ENCODE data around the gene TAF3.
A peak's percentile ranks its signal among the peaks of the same experiment; 100 is the strongest.

The TAF3 gene

DNA sequence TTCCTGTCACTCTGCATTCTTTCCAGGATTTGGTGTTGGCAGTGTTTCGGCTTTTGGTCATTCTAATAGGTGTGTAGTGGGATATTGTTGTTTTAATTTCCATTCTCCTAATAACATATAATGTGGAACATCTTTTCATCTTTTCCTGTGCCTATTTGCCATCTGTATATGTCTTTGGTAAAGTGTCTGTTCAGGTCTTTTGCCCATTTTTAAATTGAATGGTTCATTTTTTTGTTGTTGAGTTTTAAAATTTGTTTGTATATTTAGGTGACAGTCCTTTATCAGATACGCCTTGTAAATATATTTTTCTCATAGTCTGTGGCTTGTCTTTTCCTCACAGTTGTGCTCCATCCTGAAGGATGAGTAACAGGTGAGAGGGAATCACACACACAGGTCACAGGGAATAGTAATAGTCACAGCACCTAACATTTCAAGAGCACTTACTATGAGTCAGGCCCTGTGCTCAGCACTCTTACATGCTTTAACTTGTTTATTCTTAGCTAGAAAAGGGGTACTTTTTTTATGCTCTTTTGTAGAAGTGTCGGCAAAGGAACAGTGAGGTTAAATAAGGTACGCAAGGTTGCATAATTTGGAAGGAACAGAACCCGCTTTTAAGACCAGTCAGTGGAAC is 119.1 kb downstream of the TAF3 start:
- no peak for DNase-seq

DNA sequence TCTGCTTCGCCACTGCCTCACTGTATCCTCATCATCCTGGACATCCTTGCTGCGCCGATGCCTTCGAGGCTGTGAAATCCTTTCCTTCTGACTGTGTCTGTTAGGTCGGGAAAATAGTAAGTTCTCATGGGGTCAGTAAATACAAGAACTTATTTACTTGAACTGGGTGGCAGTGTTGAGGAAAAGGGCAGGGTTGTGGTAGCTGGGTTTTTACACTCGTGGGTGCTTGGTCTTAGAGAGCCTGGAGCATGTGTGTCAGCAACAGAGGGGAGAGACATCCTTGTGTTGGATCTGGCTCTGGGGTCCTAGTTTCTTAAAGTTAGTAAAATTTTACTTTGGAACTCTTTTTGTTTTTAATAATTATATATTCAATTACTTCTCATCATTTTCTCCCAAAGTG is 123.3 kb downstream of the TAF3 start:
- DNase-seq, result no peak

DNA sequence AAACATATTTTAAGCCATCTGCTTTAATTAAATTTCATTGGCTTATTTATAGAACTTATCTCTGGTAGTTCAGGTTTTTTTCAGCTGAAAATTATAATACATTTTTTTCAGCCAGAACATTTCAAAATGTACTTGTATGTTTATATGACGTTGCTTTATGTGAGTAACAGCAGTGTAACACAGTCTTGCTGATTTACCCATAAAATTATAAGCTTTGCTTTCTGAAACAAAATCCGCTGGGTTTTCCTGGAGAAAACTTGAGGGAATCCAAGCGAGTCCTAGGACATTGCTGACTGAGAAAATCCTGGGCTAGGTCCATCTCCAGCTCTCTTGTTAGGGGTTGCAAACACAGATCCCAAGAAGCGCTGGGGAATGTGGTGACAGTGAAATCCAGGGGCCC is 124.0 kb downstream of the TAF3 start:
- DNase-seq, result no peak

DNA sequence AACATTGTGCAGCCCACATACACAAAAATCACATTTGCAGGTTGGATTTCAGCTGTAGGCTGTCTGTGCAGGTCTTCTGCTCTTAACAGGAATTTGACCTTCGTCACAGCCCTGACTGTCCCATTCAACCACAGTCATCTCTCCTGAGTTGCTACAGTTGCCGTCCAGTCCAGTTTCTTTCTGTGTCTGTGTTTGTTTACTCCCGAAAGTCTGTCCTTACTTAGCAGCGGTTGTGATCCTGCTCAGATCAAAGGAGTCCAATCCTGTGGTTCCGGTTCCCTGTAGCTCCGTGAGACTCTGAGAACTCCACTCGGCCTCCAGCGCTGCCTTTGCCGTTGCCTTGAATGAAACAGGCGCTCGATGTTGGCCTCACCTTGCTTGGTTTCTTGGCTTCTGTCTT is 124.6 kb downstream of the TAF3 start:
- no peak for DNase-seq

DNA sequence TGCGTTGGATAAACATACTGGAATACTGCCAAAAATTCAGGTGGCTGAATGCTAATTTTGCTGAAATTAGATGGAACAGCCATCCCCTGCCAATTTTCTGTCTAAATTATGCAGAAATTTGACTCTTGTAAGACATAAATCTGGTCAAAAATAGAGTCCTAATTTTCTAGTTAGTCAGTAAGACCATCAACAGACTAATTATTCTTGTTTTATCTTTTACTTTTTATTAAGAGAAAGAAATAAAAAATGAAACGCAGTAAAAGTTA is 125.8 kb downstream of the TAF3 start:
- no peak for DNase-seq

DNA sequence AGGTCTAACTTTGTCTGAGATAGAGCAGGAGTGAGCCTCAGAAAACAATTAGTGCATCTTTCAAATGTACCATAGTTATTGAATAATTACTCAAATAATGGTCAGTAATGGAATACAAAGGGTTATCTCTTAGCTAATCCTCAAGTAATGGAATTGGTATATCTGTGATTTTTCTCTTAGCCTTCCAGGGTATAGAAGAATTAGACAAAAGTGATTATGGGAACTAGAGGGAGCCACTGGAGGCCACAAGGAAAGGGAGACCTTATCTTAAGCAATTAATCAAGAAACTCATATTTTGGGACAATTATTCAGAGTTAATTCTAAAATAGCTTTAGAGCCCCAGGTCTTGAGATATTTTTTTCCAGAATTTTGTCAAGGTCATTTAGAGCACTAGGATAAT is 126.2 kb downstream of the TAF3 start:
- no peak for DNase-seq

DNA sequence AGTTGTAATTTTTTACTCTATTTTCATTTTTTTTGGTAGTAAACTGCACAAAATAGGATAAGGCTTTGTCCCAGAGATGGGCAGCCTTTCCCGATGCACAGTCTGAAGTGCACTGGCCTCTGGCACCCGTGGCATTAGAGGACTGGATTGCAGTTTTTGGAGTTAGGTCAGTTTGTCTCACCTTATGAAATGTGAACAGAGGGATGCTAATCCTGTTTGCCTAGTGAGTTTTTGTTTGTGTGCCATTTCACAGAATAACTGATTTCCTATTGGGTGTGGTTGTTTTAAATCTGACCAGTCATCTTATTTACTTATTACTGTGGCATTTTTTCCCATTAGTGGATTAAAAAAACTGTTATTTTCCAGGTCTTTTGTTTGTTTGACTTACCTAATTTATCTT is 126.7 kb downstream of the TAF3 start:
- DNase-seq, result no peak

DNA sequence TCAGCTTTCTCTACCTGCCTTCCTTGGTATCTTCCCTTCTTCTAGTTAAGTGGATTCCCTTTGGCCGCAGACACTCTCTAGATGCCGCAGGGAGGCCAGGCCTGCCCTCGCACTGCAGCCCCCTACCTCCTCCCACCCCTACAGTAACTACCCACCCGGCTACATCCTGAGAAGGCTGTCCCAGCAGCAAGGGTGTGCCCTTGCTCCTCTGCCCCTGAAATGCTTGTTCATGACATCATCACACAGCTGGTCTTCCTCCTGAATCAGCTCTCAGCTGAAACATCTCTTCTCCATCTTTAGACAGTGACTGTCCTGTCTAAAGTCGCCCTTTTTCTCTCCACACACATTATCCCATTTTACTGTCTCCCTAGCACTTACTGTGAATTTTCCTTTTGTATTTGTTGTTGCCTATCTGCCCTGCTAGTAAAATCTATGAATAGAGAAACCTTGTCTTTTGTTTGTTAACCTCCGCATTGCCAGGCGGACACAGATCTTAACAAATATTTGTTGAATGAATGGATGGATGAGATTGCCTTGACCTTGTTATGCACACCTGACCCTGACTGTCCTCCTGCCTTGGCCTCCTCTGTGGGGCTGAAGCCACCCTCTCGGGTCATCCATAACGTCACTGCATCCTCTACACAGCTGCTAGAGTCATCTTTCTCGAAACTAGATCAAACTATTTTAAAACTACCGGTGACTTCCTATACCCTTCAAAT is 127.3 kb downstream of the TAF3 start:
- DNase-seq, result no peak

DNA sequence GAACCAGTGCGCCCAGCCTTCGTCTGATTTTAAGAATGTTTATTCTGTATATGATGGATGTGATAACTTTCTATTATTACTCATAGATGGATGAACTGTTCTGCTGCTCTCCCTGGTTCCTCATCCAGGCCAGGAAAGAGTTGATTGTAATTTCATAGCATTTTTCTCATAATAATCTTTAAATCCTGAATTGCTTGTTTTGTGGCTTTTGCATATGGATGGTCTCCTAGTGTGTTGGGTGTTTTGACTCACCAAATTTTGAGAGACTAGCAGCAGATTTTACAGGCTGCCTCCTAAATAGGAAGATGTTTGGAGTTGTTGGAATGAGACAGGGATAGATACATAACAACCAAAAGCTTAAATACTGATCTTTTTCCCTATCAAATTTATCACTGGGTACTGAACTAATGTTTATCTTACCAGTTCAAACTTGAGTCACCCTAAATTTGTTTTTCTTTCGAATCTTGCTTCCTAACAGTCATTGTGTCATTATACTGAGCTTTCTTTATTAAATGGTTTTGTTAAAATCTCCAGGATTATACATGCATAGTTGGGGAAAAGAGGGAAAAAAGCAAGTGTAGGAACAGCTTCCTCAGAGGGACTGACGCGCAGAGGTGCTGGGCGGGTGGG is 130.2 kb downstream of the TAF3 start:
- no peak for DNase-seq

DNA sequence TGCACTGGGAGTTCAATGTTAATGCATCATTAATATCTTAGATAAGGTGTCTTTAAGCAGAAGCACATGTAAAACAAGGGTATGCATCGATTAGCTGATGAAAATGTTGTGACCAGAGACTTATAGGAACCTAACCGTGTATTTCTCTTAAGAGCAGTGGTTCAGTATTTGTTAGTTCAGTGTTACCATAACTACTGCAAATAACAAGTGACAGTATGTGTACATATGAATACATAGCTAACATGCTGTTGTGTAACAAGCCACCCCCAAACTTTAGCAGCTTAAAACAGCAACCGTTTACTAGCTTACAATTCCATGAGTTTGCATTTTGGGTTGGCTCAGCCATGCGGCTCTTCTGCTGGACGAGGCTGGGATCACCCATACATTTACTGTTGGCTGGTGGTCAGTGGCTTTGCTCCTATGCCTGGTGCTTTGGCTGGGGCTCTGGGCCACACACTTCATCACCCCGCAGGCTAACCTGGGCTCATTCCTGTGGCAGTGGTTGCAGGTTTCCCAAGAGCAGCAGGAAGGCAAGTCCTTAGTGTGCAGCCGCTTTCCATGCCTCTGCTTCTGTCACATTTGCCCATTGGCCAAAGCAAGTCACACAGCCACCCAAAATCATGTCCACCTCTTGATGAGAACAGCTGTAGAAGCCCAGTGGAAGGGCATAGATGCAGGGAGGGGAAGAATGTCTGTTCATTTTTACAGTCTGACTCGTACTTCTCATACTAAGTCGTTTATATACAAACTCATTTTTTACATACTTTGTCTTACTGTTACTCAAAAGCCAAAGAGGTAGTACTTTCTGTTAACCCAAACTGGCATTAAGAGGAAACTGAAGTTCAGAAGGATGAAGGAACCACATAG is 132.9 kb downstream of the TAF3 start:
- DNase-seq, result no peak

DNA sequence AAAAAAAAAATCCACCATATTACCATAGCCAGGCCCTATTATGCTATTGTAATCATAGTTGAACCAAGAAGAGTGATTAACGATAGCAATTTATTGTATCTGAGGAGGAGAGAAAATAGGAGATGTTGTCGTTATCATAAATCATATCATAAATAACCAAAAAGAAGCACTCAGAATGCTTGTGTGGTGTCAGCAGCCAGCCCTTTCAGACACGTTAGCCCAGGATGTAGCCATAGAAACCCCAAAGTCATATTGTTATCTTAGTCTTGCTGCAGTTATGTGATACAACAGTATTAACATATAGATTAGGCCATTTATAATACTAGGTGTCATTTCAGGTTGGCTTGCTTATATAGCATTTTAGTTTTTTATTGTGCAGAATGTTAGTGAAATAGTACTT is 134.0 kb downstream of the TAF3 start:
- DNase-seq, result no peak

DNA sequence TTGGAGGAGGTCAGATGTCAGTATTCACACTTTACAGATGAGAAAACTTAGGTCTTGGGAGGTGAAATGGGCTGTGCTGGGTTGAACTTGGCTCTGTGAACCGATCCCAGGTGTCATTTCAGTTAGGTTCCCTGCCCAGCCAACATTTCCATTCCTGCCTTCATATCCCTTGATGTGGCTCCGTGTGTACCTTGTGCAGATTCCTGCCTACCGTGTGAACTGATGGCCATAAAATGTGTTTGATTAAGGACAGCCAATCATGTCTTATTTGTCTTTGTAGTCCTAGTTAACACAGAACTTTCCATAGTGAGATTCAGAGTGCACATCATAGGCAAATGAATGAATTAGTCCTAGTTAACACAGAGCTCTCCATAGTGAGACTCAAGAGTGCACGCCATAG is 135.1 kb downstream of the TAF3 start:
- DNase-seq, result no peak

DNA sequence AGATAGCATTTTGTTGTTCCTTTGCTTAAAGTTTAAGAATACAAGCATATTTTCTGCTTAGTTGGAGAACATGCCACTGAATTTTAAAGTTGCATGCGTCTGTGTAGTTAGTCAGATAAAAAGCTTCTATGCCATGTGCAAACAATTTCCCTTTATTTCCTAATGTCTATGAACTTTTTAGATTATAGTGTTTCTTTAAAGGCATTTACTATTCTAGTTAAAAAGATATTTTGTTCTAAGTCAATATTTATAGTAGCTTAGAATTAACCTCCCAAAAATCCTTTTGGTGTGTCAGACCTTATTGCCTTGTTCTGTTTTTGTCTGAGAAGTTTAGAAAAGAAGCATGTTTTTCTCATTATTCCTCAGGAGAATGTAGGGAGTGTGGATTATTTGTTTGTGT is 137.1 kb downstream of the TAF3 start:
- DNase-seq, result no peak

DNA sequence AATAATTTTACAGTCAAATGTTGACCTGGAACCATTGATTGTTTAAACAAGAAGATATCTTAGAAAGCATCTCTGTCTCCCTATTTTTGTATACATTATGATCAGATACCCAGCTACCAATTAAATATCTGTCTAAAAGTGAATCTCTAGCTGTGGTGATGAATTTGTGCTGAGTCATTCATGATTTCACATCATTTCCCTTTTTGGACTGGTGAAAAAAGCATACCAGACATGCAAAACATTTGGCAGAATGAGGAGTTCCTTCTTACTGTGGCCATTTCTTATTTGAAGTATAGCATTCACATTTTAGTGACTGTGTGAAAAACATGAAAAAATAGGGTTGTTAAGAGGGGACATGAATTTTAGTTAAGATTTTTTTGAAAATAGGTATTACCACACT is 138.2 kb downstream of the TAF3 start:
- no peak for DNase-seq

DNA sequence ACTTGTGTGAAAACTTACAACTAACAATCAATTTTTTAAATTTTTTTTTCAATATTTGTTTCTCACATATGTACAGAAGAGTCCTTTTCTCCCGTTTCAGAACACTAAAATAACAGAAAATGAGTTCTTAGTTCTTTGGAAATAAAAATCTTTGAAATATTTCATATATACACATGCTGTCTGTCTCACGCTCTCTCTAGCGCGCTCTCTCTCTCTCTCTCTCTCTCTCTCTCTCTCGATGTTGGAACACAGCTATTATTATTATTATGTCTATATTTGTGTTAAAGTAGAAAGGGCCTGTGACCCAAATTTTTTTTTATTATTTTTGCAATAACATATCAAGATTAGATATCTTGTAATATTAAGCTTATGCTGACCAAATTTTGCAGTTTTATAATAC is 139.3 kb downstream of the TAF3 start:
- no peak for DNase-seq

DNA sequence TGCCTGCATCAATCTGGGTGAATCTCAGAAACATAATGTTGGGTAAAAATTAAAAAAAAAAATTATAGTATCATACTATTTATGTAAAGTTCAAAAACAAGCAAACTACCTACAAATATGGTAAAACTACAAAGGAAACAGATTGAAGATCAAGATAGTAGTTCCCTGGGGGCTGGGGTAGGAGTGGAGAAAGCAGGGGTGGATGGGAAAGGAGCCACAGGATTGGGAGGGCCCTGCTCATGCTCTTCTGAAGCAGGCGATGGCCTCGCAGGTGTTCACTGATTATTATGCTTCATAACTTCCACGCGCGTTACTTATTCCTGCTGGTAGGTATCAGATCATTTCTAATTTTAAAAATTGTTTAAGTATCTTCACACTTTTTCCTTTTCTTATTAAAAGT is 140.1 kb downstream of the TAF3 start:
- DNase-seq, result no peak

DNA sequence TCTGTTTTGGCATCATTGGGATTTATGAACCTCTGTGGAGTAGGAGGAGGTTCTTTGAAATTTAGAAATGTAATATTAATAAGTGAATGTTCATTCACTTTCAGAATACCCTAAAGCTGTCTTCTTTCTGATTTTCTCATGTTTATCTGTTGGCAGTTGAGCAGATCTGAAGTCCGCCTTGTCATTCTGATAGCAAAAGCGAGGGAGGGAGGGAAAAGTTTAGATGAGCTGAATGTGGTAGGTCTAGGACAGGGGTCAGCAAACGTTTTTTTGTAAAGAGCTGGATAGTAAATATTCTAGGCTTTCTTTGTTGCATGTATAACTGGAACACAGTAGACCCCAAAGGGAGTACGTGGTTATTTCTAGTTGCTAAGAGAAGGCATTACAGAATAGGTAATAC is 141.8 kb downstream of the TAF3 start:
- no peak for DNase-seq

DNA sequence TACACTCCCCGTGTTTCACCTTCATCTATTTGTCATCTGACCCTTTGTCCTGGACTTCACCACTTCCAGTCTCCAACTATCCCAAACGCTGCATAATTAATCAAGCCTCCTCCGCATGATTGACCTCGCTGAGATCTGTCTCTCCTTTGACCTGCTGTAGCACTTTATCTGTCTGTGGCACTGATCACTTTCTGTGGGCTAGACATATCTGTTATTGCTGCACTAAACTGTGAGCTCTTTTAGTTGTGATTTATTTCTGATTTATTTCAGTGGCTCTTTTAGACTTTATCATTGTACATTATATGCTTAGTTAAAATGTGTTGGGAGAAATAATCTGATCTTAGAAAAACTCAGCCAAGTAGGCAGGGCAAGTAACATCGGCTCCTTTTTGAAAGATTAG is 144.3 kb downstream of the TAF3 start:
- DNase-seq, result peak; percentile 26

DNA sequence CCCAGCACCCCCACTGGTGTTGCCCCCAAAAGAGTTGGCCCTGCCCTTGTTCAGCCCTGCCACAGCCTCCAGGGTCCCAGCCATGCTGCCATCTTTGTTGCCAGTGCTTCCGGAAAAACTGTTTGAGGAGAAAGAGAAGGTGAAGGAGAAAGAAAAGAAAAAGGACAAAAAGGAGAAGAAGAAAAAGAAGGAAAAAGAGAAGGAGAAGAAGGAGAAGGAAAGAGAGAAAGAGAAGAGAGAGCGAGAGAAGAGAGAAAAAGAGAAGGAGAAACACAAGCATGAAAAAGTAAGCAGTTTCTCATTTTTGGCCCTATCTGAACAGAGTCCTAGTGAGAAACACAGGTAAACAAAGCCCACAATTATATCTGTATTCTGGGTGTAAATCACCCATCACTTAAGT is 147.2 kb downstream of the TAF3 start:
- no peak for DNase-seq

DNA sequence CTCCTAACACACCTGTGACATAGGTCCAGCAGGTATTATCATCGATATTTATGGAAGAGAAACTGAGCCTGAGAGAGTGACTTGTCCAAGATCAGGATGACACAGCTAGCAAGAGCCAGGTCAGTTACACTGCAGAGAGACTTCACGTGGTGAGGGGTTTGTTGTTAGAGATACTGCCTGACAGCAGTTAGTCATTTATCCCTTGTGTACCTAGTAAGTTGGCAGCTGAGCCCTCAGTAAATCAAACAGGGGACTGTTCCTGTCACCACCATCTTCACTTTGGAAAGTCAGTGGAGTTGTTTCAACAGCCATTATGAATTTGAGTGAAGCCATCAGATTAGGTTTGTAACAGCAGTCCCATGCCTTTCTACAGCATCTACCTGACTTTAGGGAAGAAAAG is 148.7 kb downstream of the TAF3 start:
- no peak for DNase-seq

DNA sequence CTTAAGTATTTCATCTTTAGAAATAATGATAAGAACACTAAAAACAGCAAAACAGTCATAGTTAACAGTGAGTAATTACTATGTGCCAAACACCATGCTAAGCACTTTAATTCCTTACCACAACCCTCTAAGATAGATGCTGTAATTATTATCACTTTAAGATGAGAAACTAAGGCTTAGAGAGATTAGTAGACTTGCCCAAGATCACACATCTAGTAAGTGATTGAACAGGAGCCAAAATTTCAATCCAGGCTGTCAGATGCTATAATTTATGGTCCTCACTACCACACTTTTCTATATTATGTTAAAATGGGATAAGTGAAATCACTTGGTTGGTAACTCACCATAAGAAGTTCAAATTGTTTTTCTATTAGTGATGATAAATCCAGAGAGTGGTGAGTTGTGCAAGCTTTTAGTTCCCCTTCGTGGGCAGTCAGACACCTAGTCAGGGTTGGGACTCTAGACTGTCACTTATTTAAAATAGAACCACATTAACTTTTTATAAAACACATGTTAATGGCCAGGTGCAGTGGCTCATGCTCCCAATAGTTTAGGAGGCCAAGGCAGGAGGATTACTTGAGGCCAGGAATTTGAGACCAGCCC is 150.3 kb downstream of the TAF3 start:
- no peak for DNase-seq

DNA sequence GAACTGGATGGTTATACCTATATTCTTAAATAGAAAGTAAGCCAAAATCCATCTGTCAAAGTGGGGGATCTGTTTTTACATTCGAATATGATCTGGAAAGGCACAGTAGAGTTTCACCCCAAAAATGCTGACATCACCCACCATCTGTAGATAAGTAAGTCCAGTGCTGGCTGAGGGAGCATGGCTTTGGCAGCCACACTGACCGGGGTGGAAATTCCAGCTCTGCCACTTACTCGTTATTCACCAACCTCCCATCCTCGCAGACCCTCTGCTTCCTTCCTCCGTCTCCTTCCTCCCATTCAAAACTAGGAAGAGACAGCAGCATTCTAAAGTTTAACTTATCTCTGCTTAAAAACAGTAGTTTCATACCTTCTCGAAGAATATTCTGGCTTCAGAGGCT is 151.3 kb downstream of the TAF3 start:
- DNase-seq, result no peak

DNA sequence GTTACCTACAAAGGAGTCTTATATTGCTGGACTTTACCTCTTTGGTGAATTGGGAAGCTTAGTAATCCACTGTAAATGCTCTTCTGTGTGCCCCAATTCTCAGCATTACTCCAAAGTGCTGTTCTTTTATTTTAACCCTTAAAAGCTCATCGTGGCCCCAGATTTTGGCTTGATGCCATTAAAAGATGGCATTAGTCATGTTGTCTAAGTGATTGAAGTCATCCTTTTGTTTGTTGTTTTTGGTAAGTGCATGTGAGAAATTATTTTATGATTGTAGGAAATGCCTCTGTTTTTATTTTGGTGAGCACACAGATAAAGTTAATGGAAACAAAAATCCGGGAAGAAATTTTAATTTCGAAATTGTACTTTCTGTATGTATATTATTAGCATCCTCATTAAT is 153.6 kb downstream of the TAF3 start:
- DNase-seq, result no peak

DNA sequence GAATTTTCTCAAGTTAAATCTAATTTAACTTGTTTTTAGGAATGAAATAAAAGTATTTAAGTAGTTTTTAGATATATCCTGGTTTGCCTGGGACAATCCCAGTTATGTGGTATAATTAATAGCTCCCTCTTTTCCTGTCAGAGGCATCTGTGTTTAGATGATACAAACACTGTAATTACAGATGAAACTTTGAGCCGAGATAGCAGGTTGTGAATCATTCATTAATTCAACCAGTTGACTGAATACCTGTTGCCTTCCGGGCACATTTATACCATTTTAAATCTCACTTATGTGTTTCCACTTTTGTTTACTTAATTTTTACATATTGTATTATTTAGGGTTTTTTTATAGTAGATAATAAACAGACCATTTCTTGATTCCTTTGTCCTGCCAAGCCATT is 154.1 kb downstream of the TAF3 start:
- DNase-seq, result no peak
